Limb (tissue), 2 donors: ENCODE results near the gene PPP2R5D.
A peak's percentile ranks its signal among the peaks of the same experiment; 100 is the strongest.

Experiments used
- DNase-seq, 2 donors: peaks; one replicate each; pipeline ENCODE4 v3.0.0-alpha.2; 2016; ENCODE audit errors: extremely low spot score in 2 of 2

PPP2R5D gene

DNA sequence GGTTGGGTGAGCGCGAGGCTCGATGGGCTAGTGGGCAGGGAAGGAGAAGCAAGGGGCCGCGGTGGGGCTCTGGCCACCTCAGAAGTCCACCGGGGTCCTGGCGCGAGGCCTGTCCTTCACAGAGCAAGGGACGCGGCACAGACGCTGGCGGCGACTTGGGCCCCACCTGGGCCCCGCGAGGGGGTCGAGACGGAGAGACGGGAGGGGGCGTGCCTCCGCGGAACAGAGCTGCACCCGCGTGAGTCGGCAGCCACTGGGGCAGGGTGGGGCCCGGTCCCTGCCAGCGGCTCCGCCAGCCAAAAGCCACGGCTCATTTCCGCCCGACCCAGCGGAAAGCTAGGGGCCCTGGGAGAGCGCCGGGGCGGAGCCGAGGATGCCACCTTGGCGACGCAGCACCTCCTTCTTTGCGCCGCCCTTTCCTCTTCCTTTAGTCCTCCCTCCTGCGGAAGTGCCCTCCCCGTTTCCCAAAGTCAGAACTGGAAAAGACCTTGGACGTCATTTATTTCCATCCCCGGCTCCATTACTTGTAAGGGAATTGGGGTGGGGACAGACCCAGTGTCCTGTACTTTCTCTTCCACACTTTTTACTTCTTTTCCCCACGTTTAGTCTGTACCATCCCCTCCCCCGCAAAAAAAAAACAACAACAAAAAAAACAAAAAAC is 69.3 kb downstream of the PPP2R5D start, which contains the start of gene CUL7:
TSS of gene CUL7 (minus strand) at position 307 of the 661 bp plus-strand sequence. CDS start 1,063 bp downstream, outside the sequence.
- DNase-seq = peak; percentile 95 to 97

DNA sequence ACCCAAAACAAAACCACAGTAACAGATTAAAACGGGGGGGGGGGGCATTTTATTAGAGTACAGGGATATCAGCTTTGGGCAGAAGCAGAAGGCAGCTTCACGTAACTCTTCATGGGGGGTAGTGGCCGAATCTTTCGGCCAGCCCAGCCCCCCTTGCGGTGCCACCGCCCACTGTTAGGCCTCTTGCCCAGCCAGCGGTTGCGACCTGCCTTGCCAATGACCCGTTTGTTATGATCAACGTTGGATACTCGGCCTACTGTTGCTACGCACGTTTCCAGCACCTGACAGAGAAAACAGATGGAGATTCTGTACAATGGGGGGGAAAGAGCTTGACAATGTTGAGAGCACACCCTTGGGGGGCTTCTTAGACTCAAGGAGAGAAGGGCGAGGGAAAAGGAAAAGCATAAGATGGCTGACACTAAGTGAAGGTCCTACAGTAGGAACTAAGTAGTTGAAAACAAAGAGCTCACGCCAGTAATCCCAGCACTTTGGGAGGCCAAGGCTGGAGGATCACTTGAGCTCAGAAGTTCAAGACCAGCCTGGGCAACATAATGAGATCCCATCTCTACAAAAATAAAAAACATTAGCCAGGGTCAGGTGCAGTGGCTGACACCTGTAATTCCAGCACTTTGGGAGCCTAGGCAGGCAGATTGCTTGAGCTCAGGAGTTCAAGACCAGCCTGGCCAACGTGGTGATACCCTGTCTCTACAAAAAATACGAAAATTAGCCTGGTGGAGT is 70.0 kb downstream of the PPP2R5D start:
- DNase-seq = peak in 1 of 2 donors; percentile 47

DNA sequence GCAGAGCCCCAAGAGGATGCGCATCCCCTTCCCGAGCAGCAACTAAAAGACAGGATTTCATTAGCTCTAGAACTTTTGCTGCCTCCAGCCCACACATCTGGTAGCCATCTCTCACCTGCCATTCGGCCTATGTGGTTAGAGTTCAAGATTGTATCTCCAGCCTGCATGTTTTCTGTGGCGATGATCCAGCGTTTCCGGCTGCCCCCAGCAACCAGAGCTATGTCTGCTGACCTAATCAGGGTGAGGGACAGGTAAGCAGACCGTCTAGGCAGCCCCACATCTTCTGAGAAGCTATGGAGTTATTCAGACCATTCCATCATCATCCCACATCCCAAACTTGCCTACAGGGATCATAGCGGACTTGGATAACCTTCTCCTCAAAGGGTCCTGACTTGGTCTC is 71.6 kb downstream of the PPP2R5D start:
- no peak for DNase-seq

DNA sequence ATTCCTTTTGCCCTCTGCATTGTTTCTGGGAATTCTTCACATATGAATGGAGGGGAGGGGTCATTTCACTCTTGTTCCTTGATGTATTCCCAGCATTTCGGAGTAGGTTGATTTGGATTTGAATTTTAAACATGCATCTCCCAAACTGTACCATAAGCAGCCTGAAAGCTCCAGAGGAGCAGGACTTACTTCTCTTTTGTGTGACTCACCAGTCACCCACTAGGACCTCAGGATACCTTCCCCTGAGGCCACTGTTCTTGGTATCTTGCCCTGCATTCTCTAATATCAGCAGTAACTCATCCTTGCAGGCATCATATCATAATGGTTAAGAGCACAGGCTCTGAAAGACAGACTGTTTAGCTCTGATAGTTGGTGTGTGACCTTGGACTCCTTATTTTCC is 74.2 kb downstream of the PPP2R5D start:
- DNase-seq = no peak

DNA sequence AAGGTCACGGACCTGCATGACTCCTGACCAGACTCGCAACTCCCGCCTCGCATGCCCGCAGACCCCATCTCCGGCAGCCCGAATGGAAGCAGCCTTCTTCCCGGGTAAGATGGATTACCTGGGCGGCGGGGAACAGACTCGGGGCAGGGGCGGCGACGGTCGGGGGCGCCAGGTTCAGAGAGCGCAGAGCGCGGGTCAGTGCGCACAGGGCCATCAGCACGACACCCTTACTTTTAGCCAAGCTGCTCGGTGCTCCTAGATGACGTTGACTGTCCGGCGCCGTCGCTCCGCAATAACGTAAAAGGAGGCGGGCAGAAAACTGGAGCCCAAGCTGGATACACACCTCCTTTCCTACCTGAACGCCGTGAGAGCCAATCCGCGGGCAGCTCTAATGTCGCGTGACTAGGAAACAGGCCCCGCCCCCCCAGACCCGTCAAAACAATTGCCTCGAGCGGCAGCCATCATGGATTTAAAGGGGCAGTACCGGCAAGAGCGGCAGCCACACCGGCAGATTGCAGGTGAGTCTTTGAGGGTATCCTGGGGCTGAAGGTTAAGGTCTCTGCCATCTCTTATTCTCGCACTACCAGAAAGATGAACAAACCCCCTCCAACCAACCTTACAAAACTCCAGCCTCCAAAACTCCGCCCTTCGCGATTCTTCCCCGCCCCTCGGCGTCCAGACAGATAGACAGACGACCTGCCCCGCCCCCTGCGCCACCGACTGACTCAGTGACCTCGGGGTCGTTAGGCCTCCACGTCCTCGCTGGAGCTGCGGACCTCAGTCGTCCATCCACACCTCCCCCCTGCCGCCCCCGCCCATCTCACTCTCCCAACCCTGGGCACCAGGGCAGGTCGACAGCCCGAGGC is 75.0 kb downstream of the PPP2R5D start, which contains the start of the genes KLC4 and MRPL2:
TSS of gene KLC4 (plus strand) at position 464 of the 866 bp plus-strand sequence. CDS start 1,705 bp downstream, outside the sequence.
TSS of gene MRPL2 (minus strand) at position 267 of the 866 bp plus-strand sequence. CDS start at position 214, 53 bp downstream.
- DNase-seq = peak; percentile 98 to 99

DNA sequence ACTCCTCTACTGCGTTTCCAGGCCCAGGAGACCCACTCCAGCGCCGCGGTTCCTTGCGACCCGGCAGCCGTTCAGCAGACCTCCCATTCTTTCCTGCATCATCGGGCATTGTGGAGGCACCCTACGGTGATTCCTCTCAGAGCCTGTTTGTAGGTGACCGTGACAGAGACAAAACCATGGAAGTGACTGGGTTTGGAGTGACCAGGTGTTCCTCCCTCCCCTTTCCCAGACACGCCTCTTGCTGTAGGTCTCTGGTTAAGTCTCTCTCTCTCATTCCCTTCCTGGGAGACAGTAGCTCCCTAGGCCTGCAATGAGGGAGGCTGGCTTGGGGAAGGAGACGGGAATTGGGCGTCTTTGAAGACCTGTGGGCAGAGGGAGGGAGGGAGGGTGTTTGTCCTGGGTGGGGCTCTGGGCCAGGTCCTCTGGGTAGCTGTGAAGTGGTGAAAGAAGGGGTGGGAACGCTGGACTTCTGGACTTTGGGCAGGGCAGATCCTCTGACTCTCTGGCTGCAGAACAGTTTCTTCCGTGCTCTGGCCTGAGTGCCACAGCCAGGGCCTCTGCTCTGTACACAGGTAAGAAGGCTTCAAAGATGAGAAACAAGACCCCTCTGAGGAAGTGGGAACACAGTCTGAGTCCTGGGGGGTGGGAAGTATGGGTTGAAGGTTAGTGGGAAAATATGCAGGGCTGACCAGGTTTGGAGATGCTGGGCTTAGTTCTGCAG is 75.8 kb downstream of the PPP2R5D start:
- DNase-seq = peak in 1 of 2 donors; percentile 35

DNA sequence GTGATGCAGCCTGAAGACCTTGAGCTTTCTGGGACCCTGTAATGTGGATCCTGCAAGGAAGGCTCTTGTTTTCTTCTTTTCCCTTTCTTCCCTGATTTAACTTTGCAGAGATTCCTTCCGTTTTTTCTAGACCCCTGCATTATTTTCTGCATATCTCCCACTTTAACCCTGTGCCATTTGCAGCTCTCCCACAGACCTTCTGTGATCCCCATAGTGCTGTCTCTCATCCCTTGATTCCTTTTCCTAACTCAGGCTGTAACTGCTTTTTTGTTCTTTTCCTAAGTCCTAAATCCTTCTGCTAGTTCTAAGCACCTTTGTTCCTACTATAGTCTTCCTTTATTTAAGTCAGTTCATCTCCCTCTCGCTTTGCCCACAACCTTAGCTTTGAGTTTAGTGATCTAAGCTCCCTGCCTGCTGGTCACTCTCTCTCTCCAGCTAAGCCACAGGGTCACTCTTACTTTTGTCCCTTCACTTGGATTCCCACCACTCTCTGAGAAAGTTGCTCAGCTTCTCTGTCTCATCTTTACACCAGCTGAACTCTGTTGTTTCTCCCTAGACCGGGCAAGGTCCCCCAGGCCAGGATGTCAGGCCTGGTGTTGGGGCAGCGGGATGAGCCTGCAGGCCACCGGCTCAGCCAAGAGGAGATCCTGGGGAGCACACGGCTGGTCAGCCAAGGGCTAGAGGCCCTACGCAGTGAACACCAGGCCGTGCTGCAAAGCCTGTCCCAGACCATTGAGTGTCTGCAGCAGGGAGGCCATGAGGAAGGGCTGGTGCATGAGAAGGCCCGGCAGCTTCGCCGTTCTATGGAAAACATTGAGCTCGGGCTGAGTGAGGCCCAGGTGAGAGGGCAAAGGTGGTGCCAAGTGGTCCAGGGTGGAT is 76.6 kb downstream of the PPP2R5D start:
- no peak for DNase-seq

DNA sequence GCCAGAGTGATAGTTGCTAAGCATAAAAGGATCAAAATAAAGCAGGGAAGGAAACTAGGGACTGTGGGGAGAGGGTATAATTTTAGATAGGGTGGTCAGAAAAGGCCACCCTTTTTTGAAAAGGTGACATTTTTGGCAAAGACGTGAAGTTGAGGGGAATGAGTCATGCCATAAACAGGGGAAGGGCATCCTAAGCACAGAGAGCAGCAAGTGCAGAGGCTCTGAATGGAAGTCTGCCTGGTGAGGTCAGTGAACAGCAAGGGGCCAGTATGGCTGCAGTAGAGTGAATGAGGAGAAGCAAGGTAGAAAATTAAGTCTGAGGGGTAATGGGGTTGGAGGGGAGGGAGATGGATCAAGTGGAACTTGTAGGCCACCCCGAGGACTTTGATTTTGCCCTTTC is 77.5 kb downstream of the PPP2R5D start:
- no peak for DNase-seq
